Body of pancreas (tissue), 4 donors: Measurements from ENCODE around the gene MED8.
"Not testable (repeated sequence)": the region's sequence is repeated elsewhere in the genome, so short reads cannot be mapped to it uniquely, and the experiment has no call there.

ENCODE experiments used
- POLR2A ChIP-seq, 3 donors: fragments of 450-650 bp; IDR thresholded peaks; one replicate each; pipeline ENCODE4 v1.6.1; 2016; ENCODE audit warnings: antibody characterized with exemption in 3 of 3, mild to moderate bottlenecking in 2 of 3
- TF ChIP-seq, protein P1 (sequence below), 7 experiments: fragments of 450-650 bp in 4 of 7; fragments of 200-600 bp in 3 of 7; sonication (generic) in 3 of 7; IDR thresholded peaks; one replicate each; pipeline ENCODE4 v1.5.1; 2016 to 2019; ENCODE audit warnings: antibody characterized with exemption in 7 of 7

DNA sequence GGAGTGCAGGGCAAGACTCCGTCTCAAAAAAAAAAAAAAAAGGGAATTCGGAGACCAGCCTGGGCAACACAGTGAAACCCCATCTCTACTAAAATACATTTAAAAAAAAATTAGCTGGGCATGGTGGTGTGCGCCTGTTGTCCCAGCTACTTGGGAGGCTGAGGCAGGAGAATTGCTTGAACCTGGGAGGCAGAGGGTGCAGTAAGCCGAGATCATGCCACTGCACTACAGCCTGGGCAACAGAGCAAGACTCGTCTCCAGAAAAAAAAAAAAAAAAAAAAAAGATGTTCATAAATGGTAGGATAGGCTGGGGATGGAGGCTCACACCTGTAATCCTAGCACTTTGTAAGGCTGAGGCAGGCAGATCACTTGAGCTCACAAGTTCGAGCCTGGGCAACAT is 19.8 kb downstream of the MED8 start:
- TF ChIP-seq, protein P1, sequence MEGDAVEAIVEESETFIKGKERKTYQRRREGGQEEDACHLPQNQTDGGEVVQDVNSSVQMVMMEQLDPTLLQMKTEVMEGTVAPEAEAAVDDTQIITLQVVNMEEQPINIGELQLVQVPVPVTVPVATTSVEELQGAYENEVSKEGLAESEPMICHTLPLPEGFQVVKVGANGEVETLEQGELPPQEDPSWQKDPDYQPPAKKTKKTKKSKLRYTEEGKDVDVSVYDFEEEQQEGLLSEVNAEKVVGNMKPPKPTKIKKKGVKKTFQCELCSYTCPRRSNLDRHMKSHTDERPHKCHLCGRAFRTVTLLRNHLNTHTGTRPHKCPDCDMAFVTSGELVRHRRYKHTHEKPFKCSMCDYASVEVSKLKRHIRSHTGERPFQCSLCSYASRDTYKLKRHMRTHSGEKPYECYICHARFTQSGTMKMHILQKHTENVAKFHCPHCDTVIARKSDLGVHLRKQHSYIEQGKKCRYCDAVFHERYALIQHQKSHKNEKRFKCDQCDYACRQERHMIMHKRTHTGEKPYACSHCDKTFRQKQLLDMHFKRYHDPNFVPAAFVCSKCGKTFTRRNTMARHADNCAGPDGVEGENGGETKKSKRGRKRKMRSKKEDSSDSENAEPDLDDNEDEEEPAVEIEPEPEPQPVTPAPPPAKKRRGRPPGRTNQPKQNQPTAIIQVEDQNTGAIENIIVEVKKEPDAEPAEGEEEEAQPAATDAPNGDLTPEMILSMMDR (IDR thresholded peaks at IDR 0.05): not testable (repeated sequence)
- not testable (repeated sequence) for TF ChIP-seq POLR2A (IDR thresholded peaks at IDR 0.05)
